Panc1 (cell line): Measurements from ENCODE around the gene TMEM41B. TPM values are rescaled to one million over a fixed set of nuclear protein-coding genes. Genes with fewer than 3 reads are reported as not detected.
A peak's percentile ranks its signal among the peaks of the same experiment; 100 is the strongest.

ENCODE experiments used
- ATAC-seq: fragments of 200-7000 bp; cut with Tn5 transposase; 2 replicates; pipeline ENCODE4 v1.9.1; 2020; ENCODE audit warnings: mild to moderate bottlenecking, moderate library complexity
- Bru-seq: library from RNA; stranded (reverse); fragments of 400-500 nt; gene quantifications from one replicate; lab custom pipeline; 2021; lab: Mats Ljungman, UMichigan
- BruChase-seq, 2 experiments: library from RNA; stranded (reverse); fragments of 400-500 nt; gene quantifications; one replicate each; lab custom pipeline; 2021; lab: Mats Ljungman, UMichigan
- BruUV-seq: library from RNA; stranded (reverse); fragments of 400-500 nt; replicated peaks from 2 replicates; lab custom pipeline; 2021; lab: Mats Ljungman, UMichigan
- CTCF ChIA-PET: fragments of 300-600 bp; sonication (Branson Sonifier 250); formaldehyde crosslinking; loops from one replicate; lab custom pipeline; 2022; ENCODE audit warnings: antibody characterized with exemption; lab: Charles Lee
- POLR2A ChIA-PET: fragments of 300-600 bp; sonication (Branson Sonifier 250); formaldehyde crosslinking; loops from one replicate; lab custom pipeline; 2022; ENCODE audit warnings: antibody characterized with exemption; lab: Charles Lee
- DNase-seq: peaks from one replicate; pipeline ENCODE4 v3.0.0-alpha.2; 2010; ENCODE audit warnings: low read depth, low spot score
- H3K27ac ChIP-seq: 2 replicates; pipeline ENCODE4 v1.5.1; 2011; ENCODE audit warnings: mild to moderate bottlenecking, low read length, inconsistent platforms
- H3K27me3 ChIP-seq: fragments of 200-500 bp; sonication (Bioruptor generic); 2 replicates; pipeline ENCODE4 v1.6.0; 2014; ENCODE audit warnings: low read length, inconsistent platforms; ENCODE audit not compliant: control insufficient read depth, insufficient read depth
- H3K36me3 ChIP-seq: fragments of 200-500 bp; sonication (Bioruptor generic); 2 replicates; pipeline ENCODE4 v1.5.1; 2014; ENCODE audit warnings: inconsistent platforms, mild to moderate bottlenecking, low read length, moderate library complexity; ENCODE audit not compliant: control insufficient read depth, insufficient read depth
- H3K4me1 ChIP-seq: 2 replicates; pipeline ENCODE4 v1.5.1; 2011; ENCODE audit warnings: inconsistent platforms, mild to moderate bottlenecking, low read length, moderate library complexity; ENCODE audit not compliant: control insufficient read depth, insufficient read depth
- H3K4me3 ChIP-seq, 2 experiments: 2 replicates each; pipeline ENCODE4 v1.5.1; 2011 to 2012; ENCODE audit warnings: low read depth in 2 of 2, low read length in 2 of 2, mild to moderate bottlenecking in 2 of 2, inconsistent platforms in 1 of 2, moderate library complexity in 1 of 2
- H3K9me3 ChIP-seq: fragments of 200-500 bp; sonication (Bioruptor generic); 2 replicates; pipeline ENCODE4 v1.5.1; 2014; ENCODE audit warnings: low read depth, mild to moderate bottlenecking, inconsistent platforms, low read length, moderate library complexity; ENCODE audit not compliant: control insufficient read depth, insufficient read depth
- CTCF ChIP-seq: fragments of 450-650 bp; IDR thresholded peaks from 2 replicates; pipeline ENCODE4 v1.5.1; 2017; ENCODE audit warnings: mild to moderate bottlenecking
- POLR2AphosphoS5 ChIP-seq: IDR thresholded peaks from 2 replicates; pipeline ENCODE4 v1.6.1; 2012; ENCODE audit warnings: mild to moderate bottlenecking, low read depth, low read length, moderate library complexity
- SIN3A ChIP-seq: IDR thresholded peaks from 2 replicates; pipeline ENCODE4 v1.6.1; 2012; ENCODE audit warnings: low read depth, mild to moderate bottlenecking, low read length, moderate library complexity, borderline replicate concordance; ENCODE audit not compliant: insufficient read depth
- TCF7L2 ChIP-seq: IDR thresholded peaks from 2 replicates; pipeline ENCODE4 v1.6.1; 2011; ENCODE audit warnings: mild to moderate bottlenecking, low read depth, low read length, inconsistent platforms
- in situ Hi-C: cut with HindIII; loops from 2 replicates; pipeline ENCODE4 v1.10.0; 2016; ENCODE audit warnings: low sequenced_read_pairs, low pct_unique_long_range_greater_than_20kb
- intact Hi-C: fragments of 100-400 bp; cut with micrococcal nuclease; formaldehyde crosslinking; loops from one replicate; pipeline ENCODE4 v1.10.0; 2022; ENCODE audit not compliant: unreplicated experiment
- long read RNA-seq: library from polyadenylated mRNA; unstranded; transcript quantifications from one replicate; pipeline ENCODE4 v2.0.0, GENCODE V29; 2021; ENCODE audit not compliant: unreplicated experiment
- polyA plus RNA-seq: library from polyadenylated mRNA; unstranded; fragments of >200 nt; gene quantifications from one replicate; pipeline ENCODE4 v1.2.1, GENCODE V29; 2012; ENCODE audit warnings: missing spikeins; ENCODE audit not compliant: insufficient read length
- total RNA-seq: library from RNA; stranded (reverse); gene quantifications from one replicate; pipeline ENCODE4 v1.2.1, GENCODE V29; 2021; ENCODE audit not compliant: unreplicated experiment
- TF ChIP-seq, protein P1 (sequence below), 2 experiments: IDR thresholded peaks; 2 replicates each; pipeline ENCODE4 v1.6.1; 2011 to 2012; ENCODE audit warnings: low read depth in 2 of 2, control low read depth in 1 of 2, low read length in 1 of 2, mild to moderate bottlenecking in 1 of 2, moderate library complexity in 1 of 2; ENCODE audit not compliant: insufficient read depth in 1 of 2

TMEM41B gene
- total RNA-seq = 126 TPM
- 50.2 TPM for polyA plus RNA-seq
- Bru-seq, nascent RNA = percentile 93 among the genes with signal in this experiment
- percentile 98 among the genes with signal in this experiment for BruChase-seq, experiment 1, labeled RNA remaining after a 2-hour chase
- percentile 98 among the genes with signal in this experiment for BruChase-seq, experiment 2, labeled RNA remaining after a 6-hour chase
- long read RNA-seq, transcript TMEM41B-204 (7 exons, 3,968 nt) = major isoform, 160 of 246 reads
- long read RNA-seq, transcript TMEM41B-201 (8 exons, 1,443 nt) = minor isoform, 12 of 246 reads
- long read RNA-seq, partial matches to known transcripts = 5 of 246 reads
- long read RNA-seq, other reads (novel, unspliced or antisense) = 60 of 246 reads

- Histone ChIP-seq H3K27me3 (no peaks in the 10 kb centered on the region), H3K36me3 (no peaks in the 10 kb centered on the region; the same call in 1 of the 2 replicates), H3K4me1 (peaks cover 27% of the 10 kb centered on the region; the same call in 1 of the 2 replicates), H3K9me3 (no peaks in the 10 kb centered on the region), H3K4me3 (peak within 1 kb of the TSS; percentile 83 to 91), H3K27ac (peak within 1 kb of the TSS; percentile 99)
- intact Hi-C loops = no loop called here
- TF ChIP-seq CTCF (no peak), POLR2AphosphoS5 (peak; percentile 94), TCF7L2 (peak; percentile 99), SIN3A (peak; percentile 67)
- TF ChIP-seq, protein P1, sequence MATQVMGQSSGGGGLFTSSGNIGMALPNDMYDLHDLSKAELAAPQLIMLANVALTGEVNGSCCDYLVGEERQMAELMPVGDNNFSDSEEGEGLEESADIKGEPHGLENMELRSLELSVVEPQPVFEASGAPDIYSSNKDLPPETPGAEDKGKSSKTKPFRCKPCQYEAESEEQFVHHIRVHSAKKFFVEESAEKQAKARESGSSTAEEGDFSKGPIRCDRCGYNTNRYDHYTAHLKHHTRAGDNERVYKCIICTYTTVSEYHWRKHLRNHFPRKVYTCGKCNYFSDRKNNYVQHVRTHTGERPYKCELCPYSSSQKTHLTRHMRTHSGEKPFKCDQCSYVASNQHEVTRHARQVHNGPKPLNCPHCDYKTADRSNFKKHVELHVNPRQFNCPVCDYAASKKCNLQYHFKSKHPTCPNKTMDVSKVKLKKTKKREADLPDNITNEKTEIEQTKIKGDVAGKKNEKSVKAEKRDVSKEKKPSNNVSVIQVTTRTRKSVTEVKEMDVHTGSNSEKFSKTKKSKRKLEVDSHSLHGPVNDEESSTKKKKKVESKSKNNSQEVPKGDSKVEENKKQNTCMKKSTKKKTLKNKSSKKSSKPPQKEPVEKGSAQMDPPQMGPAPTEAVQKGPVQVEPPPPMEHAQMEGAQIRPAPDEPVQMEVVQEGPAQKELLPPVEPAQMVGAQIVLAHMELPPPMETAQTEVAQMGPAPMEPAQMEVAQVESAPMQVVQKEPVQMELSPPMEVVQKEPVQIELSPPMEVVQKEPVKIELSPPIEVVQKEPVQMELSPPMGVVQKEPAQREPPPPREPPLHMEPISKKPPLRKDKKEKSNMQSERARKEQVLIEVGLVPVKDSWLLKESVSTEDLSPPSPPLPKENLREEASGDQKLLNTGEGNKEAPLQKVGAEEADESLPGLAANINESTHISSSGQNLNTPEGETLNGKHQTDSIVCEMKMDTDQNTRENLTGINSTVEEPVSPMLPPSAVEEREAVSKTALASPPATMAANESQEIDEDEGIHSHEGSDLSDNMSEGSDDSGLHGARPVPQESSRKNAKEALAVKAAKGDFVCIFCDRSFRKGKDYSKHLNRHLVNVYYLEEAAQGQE (IDR thresholded peaks at IDR 0.05; ENCODE audit: insufficient read depth in 1 of 2, low read depth in 2 of 2, low read length in 1 of 2) = 0 out of 4 replicates have a peak, but pooled peaks of 1 of the 2 experiments have one; percentile 20
- in situ Hi-C loops = loop anchor here (5.0 kb wide), 1 partner anchor 32 kb away; no protein-coding TSS in a partner anchor
- CTCF ChIA-PET = interaction anchor here (1.3 kb wide), 1 partner anchor 71 kb away, joined by 3 read pairs; no protein-coding TSS in a partner anchor
- POLR2A ChIA-PET = interaction anchor here (0.6 to 1.0 kb wide), 3 partner anchors 27 to 108 kb away, joined by 3 read pairs; no protein-coding TSS in a partner anchor
- peak; percentile 97 for DNase-seq
- BruUV-seq = no TSS peak
- ATAC-seq = peak; percentile 98
These were observed at the start of gene TMEM41B for GRCh38 chr11:9314291-9315077. Gene TMEM41B (minus strand): TSS chr11:9314593. CDS start chr11:9314441, 152 bp downstream.

DNA sequence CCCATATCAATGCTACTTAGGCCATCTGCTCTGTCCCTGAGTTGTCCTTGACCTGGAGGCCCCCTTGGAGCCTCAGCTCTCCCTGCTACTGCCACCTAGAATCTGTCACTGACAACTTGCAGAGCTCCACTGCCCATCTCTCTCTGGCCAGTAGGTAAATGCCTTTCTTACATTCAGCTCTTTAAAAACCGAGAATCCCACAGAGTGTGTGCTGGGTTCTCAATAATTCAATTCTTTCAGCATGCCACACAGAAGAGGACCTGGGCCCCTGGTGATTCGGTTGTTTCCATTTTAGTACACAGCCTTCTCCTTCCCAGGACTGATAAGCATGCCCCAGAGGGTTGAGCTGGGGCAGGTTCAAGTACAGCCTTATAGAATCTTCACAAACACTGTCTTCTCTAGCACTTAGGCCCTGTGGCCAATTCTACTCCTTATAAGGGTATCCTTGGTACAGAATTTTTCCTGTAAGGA is 48.0 kb upstream of the TMEM41B start:
- ChIA-PET CTCF (interaction anchor here (0.6 kb wide), 3 partner anchors 9 to 115 kb away, joined by 3 to 4 read pairs (median 3); no protein-coding TSS in a partner anchor), POLR2A (interaction anchor here (0.6 to 1.0 kb wide), 4 partner anchors 21 to 270 kb away, joined by 3 to 9 read pairs (median 3); no protein-coding TSS in a partner anchor)
- Histone ChIP-seq H3K27me3 (no peaks in the 10 kb centered on the region), H3K9me3 (no peaks in the 10 kb centered on the region), H3K4me1 (peaks cover 34% of the 10 kb centered on the region), H3K4me3 (no peak overlapping the region), H3K36me3 (no peaks in the 10 kb centered on the region), H3K27ac (peak overlapping the region; percentile 84)
- DNase-seq = no peak
- 0 out of 2 replicates have a peak, but pooled peaks have one; percentile 3 for ATAC-seq
- no TSS peak for BruUV-seq
- intact Hi-C loops = no loop called here
- in situ Hi-C loops = no loop called here
- no peak for TF ChIP-seq SIN3A
- no peak for TF ChIP-seq TCF7L2
- no peak for TF ChIP-seq CTCF
- TF ChIP-seq POLR2AphosphoS5 = no peak
- TF ChIP-seq, protein P1 (IDR thresholded peaks at IDR 0.05; ENCODE audit: insufficient read depth in 1 of 2, low read depth in 2 of 2, low read length in 1 of 2) = no peak
